Right ventricle myocardium superior (tissue), 1 donor: ENCODE measurements around the gene MEI1. TPM values are rescaled to one million over a fixed set of nuclear protein-coding genes. Genes with fewer than 3 reads are reported as not detected.
"Not testable (repeated sequence)": the region's sequence is repeated elsewhere in the genome, so short reads cannot be mapped to it uniquely, and the experiment has no call there.

ENCODE experiments used
- ATAC-seq: fragments of 200-7000 bp; cut with Tn5 transposase; one replicate; pipeline ENCODE4 v1.9.1; 2020; ENCODE audit warnings: mild to moderate bottlenecking; ENCODE audit not compliant: poor library complexity
- DNase-seq: peaks from one replicate; pipeline ENCODE4 v3.0.0-alpha.2; 2020
- intact Hi-C: fragments of 100-400 bp; cut with DNase I; formaldehyde crosslinking; loops from one replicate; pipeline ENCODE4 v1.11.2; 2022
- total RNA-seq: library from RNA; stranded (reverse); fragmentation: NEBNext Ultra II Directional; extraction: Animal tissue kit (Norgen Biotek cat#: 25700); gene quantifications from one replicate; pipeline ENCODE4 v1.2.1, GENCODE V29; 2021
- donor health status: DM: no; HTN: yes; CAD: no; lungs with severe emphysema.

MEI1 gene
- total RNA-seq, 1 donor from 2014 or later: not detected

GRCh38 chr22:41731609-41732008 lies 32.3 kb downstream of the MEI1 start:
- no peak for ATAC-seq
- intact Hi-C loops: no loop called here
- no peak for DNase-seq

- DNase-seq (no peak), ATAC-seq (no peak)
- intact Hi-C loops: no loop called here
Measured at GRCh38 chr22:41732096-41732772, 32.9 kb downstream of the MEI1 start.

- ATAC-seq, intact Hi-C loops, DNase-seq: not testable (repeated sequence)
Measured at GRCh38 chr22:41733241-41733640, 33.9 kb downstream of the MEI1 start.

- ATAC-seq: no peak
- no peak for DNase-seq
- intact Hi-C loops: no loop called here
Measured at GRCh38 chr22:41739576-41739975, 40.3 kb downstream of the MEI1 start.

- intact Hi-C loops: no loop called here
- no peak for ATAC-seq
- DNase-seq: no peak
Measured at GRCh38 chr22:41742918-41743317, 43.6 kb downstream of the MEI1 start.

GRCh38 chr22:41745968-41746367 lies 46.7 kb downstream of the MEI1 start:
- intact Hi-C loops: no loop called here
- DNase-seq: no peak
- ATAC-seq: no peak

GRCh38 chr22:41746567-41747400 lies 47.5 kb downstream of the MEI1 start:
- ATAC-seq (peak; percentile 92), DNase-seq (peak; percentile 75)
- intact Hi-C loops: no loop called here

GRCh38 chr22:41752011-41752970 lies 53.0 kb downstream of the MEI1 start:
- DNase-seq: no peak
- intact Hi-C loops: no loop called here
- no peak for ATAC-seq

- no peak for DNase-seq
- no peak for ATAC-seq
- intact Hi-C loops: no loop called here
Measured at GRCh38 chr22:41753984-41754383, 54.7 kb downstream of the MEI1 start.

- ATAC-seq (no peak), DNase-seq (no peak)
- intact Hi-C loops: no loop called here
Measured at GRCh38 chr22:41757502-41757901, 58.2 kb downstream of the MEI1 start.

GRCh38 chr22:41758231-41758630 lies 58.9 kb downstream of the MEI1 start:
- DNase-seq (no peak), ATAC-seq (no peak)
- intact Hi-C loops: no loop called here

GRCh38 chr22:41762980-41763779 lies 63.9 kb downstream of the MEI1 start:
- DNase-seq: peak; percentile 50
- intact Hi-C loops: no loop called here
- ATAC-seq: no peak

- ATAC-seq (no peak), DNase-seq (no peak)
- intact Hi-C loops: no loop called here
Measured at GRCh38 chr22:41766476-41766875, 67.2 kb downstream of the MEI1 start.

GRCh38 chr22:41768430-41768829 lies 69.1 kb downstream of the MEI1 start:
- ATAC-seq (no peak), DNase-seq (no peak)
- intact Hi-C loops: no loop called here

- DNase-seq: no peak
- ATAC-seq: no peak
- intact Hi-C loops: no loop called here
Measured at GRCh38 chr22:41770715-41771468, 71.6 kb downstream of the MEI1 start.

- DNase-seq (no peak), ATAC-seq (no peak)
- intact Hi-C loops: no loop called here
Measured at GRCh38 chr22:41772198-41772597, 72.9 kb downstream of the MEI1 start.

- DNase-seq (no peak), ATAC-seq (no peak)
- intact Hi-C loops: no loop called here
Measured at GRCh38 chr22:41772645-41773044, 73.3 kb downstream of the MEI1 start.

GRCh38 chr22:41775338-41775737 lies 76.0 kb downstream of the MEI1 start:
- intact Hi-C loops: no loop called here
- DNase-seq (no peak), ATAC-seq (no peak)
